Inferior parietal cortex (tissue), 1 donor: Measurements from ENCODE around the gene C7orf33.

Source experiments
- DNase-seq: peaks from one replicate; pipeline ENCODE4 v3.0.0-alpha.2; 2016; ENCODE audit errors: extremely low spot score

C7orf33 gene

GRCh38 chr7:148626828-148627227, 36.3 kb downstream of the C7orf33 start:
- DNase-seq: no peak

- DNase-seq: no peak
These were observed 37.4 kb downstream of the C7orf33 start for GRCh38 chr7:148628011-148628410.

GRCh38 chr7:148630078-148630477, 39.5 kb downstream of the C7orf33 start:
- no peak for DNase-seq

GRCh38 chr7:148633761-148634160, 43.2 kb downstream of the C7orf33 start:
- DNase-seq: no peak

- no peak for DNase-seq
These were observed 46.5 kb downstream of the C7orf33 start for GRCh38 chr7:148637094-148637493.

GRCh38 chr7:148645898-148646297, 55.3 kb downstream of the C7orf33 start:
- no peak for DNase-seq

- DNase-seq: no peak
These were observed 59.8 kb downstream of the C7orf33 start for GRCh38 chr7:148650232-148650858.

GRCh38 chr7:148652773-148653172, 62.2 kb downstream of the C7orf33 start:
- DNase-seq: no peak

GRCh38 chr7:148657929-148658328, 67.4 kb downstream of the C7orf33 start:
- no peak for DNase-seq

GRCh38 chr7:148661471-148661870, 70.9 kb downstream of the C7orf33 start:
- no peak for DNase-seq

- no peak for DNase-seq
These were observed 72.1 kb downstream of the C7orf33 start for GRCh38 chr7:148662646-148663045.

GRCh38 chr7:148664324-148664723, 73.8 kb downstream of the C7orf33 start:
- DNase-seq: no peak

GRCh38 chr7:148665221-148665620, 74.7 kb downstream of the C7orf33 start:
- no peak for DNase-seq
